Measurements from ENCODE around the gene RPL22.

RPL22 gene

DNA sequence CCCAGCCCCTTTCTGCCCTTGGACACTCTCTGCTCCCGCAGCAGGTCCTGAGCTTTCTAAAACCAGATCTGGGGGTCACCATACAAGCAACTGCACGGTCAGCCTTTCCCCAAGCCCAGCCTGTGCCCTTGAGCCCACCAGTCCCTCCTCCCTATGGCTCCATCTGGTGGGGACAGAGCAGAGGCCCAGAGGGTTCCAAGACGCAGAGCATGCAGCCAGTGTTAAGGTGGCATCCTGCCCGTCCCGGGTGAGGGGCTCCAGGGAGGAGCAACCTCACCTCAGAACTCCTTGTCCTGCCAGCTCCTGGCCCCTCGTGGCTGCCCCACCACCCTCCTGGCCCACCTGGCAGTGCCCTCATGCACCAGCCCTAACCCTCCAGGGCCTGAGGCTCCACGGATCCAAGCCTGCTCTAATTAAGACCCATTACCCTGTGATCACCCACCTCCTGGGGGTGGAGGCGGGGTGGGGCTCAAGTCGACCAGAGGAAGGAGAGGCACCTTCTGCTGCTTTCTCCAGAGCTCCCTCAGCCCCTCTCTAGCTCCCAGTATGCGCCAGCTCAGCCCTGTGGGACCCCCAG, 27.8 kb downstream of the RPL22 start:
- DNase-seq, result no peak

DNA sequence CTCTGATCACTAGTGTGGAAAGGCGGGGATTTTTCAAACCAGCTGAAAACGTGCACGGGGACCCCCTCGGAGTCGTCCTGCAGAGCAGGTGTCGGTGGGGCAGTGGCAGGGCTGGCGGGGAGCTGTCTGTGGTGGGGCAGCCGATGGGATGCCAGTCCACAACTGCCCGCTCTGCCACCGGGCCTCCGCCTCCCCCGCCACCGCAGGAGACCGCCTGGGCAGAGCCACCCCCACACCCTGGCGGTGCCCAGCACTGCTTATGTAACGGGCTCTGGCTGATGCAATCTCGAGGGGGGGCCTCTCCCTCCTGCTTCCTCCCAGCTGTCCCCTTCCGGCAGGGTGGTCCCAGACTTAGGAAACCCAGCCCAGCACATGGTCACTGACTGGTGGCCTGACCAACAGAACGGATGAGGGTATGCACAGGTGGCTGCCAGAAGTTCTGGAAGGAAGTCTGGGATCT, 28.6 kb downstream of the RPL22 start:
- no peak for DNase-seq

DNA sequence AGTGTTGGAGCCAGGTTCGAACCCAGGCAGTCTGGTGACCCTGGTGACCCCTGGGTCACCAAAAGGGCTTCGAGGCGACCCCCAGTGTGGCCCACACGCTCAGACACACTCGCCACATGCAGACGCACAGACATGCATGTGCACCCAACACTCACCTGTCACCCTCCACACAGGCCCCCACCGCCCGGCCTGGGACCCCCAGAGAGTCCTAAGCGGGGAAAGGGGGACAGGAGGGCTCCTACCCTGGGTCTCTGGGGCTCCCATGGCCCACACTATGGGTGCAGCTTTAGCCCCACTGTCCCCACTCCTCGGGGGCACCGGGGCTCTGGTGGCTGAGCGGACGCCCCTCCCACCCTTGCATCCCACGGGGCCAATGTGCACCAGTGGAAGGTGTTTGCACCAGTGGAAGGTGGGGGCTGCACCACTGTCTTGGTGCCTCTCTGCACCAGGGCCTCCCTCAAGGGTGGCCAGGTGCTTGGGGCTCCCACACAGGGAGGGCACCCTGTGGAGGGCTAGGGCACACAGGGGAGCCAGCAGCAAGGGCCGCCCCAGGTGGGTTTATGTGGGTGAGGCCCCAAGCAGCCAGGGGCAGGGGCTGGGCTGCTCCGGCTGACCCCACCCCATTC, 29.2 kb downstream of the RPL22 start:
- DNase-seq, result no peak

DNA sequence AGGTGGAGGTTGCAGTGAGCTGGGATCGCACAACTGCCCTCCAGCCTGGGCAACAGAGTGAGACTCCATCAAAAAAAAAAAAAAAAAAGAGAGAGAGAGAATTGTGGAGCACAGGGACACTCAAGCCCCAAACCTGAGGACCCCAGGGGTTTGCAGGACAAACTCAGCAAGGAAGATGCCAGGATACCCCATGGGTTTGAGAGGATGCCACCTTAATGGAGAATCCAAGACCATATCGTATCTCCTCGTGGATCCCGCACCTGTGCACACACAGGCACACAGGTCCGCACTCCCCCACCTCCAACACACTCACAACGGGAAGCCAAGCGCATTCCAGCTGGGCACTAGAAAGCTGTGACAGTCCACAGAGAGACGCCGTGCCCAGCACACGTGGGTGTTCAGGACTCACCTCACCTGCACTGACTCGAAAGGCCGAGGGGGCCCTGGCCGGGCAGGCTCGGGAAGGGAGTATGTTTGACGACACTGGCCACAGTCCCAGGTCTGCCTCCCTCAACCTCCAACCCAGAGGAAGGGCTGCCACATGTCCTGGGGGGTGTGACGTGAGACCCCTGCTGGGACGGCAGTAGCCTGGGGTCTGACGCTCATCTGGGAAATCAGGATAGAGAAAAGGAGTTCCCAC, 30.3 kb downstream of the RPL22 start:
- DNase-seq, result no peak

DNA sequence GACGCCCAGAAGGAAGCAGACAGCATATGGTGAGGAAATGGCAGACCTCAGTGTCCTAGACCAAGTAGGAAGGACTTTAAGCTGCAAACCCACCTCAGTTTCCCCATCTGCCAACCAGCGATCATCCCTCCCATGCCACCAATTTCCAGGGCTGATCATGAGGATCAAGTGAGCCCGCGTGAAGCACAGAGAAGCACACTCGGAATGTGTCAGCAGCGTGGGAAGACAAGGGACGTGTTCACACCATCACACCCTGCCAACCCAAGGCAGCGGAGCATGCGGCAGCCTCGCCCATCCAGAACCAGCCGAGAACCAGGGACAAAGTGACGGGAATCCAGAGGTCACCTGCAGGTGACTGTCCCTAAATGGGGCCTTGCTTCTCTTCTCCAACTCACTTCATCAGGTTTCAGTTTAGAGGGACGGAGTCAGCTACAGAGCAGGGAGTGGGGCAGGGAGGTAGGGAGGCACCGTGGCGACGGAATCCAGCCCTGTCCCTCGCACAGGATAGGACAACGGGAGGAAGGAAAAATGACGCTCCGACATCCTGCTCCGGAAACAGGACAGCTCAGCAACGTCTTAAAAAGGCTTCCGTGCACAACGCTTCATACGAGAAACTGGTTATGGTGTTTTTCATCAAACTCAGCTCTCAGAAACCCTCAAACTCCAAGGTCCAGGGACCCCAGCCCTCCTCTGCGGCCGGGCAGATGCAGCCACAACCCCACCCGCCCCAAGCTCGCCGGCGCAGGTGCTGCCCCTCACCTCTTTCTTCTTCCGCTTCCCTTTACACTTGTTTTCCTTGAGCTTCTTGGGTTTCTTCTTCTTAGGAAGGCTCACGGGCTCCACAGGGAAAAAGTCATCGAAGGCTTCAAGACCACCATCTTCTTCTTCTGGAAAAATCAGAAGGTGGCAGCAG, 31.7 kb downstream of the RPL22 start:
- DNase-seq, result no peak

DNA sequence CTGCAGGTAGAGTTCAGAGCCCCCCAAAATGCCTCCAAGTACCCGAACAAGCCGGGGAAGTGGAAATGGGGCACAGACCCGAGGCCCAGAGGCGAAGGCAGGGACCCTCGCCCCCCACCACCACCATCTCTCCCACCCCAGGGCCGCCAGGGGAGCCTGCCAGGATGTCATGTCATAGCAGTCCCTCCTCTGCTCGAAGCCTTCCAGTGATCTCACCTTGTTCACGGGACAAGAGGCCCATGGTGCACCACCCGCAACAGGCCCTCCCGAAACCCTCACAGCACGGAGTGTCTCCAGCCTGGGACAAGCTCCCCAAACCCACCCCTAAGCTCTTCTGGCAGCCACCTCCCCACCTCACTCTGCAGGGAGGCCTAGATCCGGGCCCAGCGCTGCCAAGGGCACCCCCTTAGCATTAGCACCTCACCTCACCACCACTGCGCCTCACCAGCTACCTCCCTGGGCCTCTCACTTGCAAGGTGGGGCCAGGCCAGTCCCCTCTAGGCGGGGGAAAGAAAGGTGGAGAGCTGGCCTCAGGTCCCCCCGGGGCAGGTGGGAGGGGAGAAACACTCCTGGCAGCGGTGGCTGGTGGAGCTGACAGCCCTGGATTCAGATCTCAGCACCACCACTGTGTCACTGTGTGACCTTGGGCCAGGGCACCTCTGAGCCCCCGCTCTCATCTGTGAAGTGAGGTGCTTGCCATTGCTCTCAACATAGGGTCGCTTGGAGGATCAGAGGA, 32.6 kb downstream of the RPL22 start:
- no peak for DNase-seq

DNA sequence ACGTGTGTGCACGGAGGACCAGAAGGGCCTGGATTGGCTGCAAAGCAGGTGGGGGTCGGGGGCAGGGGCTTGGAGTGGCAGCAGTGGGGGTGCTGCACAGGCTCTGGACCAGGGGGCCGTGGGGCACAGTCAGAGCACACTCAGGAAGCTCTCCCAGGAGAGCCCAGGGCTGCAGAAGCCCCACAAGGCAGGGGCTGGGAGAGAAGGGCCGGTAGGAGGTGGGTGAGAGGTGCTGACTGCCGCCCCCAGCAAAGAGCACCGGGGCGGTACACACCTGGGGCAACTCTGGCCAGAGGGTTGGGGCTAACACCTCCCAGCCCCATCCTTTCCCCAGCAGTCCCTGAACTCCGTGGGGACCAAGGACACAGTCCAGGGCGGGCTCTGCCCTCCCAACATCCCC, 33.2 kb downstream of the RPL22 start:
- no peak for DNase-seq

DNA sequence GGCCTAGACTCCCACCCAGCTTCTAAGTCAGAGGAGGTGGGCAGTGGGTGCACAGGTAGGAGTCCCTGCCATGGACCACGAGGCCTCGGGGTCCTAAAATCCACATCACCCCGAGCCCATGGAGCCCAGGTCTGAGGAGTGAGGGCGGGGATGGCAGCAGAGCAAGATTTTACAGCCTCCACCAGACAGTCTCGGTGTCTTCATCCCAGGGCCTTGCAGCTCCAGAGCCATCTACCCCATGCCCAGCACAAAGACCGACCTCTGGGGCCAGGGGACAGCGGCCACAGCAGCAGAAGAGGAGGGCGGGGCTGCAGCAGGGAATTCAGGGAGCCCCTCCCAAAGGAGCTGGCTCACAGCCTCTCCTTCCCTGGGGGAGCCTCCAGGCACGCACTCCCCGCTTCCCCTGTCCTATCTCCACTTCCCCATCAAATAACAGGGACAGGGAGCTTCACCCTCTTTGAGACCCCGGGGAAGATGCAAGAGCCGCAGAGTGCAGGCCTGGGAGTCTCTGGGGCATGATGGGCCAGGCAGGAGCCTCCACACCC, 33.9 kb downstream of the RPL22 start:
- DNase-seq, result no peak

DNA sequence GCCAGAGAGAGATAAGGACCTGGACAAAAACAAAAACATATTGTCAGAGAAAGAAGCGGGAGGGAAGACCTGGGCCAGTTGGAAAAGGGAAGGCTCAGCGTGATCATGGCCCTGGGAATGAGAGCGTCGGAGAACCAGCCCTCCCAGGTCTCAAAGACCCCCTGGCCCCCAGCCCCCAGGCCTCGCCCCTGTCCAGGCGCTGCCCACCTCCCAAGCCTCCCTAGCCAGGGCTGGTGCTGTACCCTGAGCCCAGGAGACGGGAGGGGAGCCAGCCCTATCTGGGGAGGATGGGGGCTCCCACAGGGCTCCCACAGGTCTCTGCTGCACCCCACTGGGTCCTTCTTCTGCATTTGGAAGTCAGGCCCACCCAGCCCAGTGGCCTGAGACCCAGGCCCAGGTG, 34.4 kb downstream of the RPL22 start:
- DNase-seq, result no peak

DNA sequence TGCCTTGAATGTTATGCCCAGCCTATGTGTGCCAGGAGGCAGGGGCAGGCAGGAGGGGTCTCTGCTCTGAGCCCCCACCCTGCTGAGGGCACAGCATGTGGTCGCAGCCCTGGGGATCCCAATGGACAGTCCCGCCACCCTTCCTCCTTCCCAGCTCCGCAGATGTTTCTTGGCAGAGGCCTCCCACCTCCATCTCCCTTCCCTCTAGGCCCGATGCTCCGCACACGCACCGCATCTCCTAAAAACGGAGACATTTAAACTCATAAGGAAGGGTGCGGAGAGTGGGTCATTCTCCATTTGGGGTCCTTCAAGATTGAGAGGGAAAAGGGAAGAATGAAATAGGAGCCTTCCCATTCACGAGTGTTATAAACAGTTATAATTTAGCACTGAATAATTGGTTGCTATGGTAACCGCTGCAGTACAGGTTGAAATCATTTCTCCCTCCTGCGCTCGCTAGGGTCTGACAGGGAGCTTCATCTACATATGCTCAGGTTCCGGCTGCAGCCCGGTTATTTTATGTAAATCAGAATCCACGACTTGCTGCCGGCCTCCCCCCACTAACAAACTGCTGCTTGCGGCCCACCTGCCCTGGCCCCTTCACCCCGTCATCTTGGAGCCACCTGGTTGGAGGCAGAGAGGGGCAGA, 35.3 kb downstream of the RPL22 start:
- no peak for DNase-seq

DNA sequence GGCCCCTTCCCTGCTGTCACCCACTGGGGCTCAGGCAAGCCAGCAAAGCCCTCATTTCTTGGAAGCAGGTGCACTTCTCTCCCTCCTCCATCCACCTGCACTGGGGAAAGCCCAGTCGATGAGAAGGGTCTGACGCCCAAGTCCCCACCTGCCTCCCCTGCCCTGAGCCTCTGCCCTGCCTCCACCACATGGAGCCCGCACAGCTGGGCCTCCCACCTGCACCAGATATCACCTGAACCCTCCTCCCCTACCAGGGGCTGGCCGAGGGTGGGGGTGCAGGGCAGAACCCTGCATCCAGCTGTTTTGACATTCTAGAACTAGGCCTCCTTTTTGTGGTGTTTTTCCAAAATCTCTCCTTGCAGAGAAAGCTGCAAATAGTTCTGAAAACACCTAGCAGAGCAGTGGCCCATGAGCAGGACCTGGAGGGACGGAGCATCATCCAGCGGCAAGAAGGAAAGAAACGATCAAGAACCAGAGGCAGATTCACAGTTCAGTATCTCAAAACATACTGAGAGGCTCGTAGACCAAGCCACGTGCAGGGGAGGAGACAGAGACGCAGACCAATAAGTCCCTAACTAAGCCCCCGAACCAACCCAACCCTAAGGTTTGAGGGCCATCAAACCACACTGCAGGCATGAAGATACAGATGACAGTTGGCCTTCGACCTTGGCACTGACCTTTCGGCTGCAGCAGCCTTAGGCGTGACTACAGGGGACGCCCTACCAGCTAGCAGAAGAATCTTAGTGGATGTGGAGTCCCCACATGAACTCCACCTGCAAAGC, 36.0 kb downstream of the RPL22 start:
- no peak for DNase-seq

DNA sequence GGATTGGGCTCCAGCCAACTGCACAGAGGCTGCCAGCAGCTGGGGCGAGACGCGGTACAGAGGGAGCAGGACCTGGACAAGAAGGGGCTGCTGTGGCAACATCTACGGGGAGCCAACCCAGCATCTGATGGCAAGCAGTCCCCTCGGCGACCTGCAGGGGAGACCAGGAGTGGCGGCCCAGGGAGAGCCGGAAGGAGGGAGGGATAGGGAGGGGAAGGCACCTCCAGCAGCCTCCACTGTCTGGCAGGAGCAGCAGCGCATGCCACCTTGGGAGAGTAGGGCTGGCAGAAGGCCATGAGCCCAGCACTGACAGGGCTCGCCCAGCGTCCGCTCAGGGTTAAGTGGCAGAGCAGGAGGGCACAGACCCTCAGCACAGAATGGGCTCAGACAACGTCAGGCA, 36.6 kb downstream of the RPL22 start:
- no peak for DNase-seq

DNA sequence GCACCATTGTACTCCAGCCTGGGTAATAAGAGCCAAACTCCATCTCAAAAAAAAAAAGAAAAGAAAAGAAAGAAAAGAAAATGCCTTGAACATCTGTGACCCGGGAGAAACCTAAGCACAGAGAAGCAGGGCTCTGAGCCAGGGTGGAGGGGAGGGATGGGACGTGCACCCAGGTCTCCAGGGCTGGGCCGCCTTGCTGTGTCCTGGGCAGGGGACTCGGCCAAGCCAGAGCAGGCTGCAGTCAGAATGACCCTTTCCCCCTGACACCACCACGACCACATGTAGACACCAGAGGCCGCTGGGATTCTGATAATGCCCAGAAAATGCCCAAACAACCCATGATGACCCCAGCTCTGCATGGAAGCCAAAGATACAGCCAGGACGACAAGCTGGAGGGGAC, 37.1 kb downstream of the RPL22 start:
- no peak for DNase-seq

DNA sequence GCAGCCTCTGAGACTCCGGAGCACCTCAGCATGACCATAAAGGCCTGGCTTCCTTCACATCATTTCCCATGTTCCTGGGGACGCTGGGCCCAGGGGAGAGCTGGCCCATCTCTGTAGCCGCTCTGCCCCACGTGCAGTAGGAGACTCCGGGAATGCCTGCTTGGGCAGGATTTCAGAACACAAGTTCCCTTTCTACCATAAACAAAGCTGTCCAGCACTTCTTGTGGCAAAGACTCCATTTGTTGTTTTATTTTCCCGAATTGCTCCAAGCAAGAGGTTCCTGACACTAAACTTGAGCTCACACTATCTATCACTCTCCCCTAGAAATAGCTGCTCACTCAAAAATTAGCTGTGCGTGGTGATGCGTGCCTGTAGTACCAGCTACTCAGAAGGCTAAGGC, 41.2 kb downstream of the RPL22 start:
- no peak for DNase-seq

DNA sequence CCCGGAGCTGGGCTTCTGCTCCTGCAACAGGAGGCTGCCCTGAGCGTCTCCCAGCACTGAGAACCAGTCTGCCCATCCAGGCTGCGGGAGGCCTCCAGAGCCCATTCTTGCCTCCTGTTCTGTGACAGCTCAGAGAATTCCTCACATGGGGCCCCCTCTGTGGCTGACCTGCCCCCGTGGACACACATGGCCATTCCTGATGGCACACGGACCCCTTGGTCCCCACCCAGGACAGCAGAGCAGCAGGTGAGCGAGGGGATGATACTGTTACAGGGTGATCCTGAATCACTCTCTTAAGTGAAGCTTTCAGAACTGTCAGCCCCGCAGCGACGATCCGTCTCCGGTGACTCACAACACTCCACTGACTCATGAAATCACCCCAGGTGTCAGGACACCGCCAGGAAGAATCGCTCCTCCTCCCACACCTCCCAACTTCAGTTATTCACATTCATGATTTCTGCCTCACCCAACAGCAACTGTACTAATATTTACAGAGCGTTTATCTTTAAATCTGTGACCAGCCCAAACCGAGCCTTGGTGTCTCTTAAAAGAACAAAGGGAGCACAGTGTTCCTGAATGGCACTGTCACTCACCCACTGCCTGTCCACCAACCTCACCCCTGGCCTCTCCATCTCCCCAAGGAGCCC, 41.7 kb downstream of the RPL22 start:
- no peak for DNase-seq

DNA sequence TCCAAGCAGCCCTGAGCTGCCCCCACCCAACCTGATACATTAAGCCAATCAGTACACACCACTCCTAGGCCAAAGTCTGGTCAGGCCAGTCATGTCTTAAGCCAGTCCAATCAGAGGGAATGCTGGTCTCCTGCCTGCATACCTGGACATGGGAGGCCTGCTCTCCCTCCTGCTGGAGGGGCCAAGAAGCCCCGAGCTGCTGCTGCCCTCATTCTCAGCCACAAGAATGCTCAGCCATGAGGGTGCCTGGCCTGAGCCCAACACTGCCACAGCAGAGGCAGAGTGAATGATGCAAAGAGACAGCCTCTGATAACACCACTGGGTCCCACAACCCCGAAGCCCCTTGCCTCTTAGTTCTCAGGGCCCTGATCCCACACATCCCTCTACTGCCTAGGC, 42.3 kb downstream of the RPL22 start:
- no peak for DNase-seq

DNA sequence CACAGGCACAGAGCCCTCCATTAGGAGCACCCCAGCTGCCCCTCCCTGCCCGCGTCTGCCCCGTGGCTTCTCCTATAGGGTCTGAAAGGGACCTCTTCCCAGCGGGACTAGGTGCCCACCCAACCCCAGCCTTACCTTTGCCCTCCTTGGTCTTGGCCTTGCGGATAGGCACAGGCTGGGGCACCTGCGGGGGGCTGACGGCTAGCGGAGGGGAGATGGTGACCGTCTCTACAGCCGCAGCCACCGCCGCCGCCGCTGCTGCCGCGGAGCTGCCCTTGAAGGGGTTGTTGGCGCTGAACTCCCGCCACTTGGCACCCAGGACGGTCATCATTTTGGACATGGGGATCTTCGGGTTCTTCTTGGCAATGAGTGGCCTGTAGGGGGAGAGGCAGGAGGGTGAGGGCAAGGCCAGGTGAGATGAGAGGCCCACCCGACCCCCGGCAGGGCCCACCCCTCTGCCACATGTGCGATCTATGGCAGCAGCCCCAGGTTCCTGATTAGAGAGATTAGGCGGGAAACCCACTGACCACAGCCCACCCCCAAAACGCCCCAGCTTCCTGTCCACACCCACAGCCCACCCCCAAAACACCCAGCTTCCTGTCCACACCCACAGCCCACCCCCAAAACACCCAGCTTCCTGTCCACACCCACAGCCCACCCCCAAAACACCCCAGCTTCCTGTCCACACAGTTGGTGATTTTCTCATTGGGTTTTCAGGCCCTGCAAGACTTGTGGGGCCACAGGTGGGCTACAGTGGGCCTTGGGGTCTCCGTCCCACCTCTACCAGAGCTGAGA, 44.7 kb downstream of the RPL22 start:
- DNase-seq, result no peak

DNA sequence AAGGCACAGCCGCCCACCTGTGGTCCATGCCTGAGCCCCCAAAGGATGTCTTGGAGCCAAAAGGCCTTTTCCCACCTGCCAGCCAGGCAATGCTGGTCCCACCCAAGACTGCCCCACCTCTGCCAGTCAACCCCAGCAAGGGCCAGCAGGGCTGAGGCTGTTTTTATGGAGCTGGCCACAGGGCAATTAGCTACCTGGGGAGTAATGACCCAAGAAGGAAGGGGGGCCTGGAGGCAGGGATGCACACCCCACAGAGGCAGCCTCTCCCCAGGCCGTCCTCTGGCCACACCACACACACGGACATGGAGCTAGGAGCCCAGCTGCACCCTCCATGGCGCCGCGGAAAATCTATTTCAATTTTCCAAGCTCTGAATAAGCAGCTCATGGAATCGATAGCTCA, 46.5 kb downstream of the RPL22 start:
- DNase-seq, result no peak

DNA sequence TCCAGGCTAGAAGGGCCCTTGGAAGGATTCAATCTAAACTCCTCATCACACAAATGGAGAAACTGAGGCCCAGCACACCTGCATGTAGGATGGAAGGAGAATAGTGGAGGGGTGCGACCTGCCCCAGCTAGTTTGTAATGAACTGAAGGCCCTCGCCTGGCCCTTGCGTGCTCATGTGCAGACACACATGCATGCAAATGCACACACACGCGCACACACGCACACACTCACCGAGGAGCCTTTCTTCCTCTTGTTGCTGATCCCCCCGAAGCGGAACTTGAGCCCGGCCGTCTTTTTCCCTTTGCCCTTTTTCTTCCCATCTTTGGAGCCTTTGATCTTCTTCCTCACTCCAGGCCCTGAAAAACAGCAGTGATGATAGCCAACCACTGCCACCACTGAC, 47.2 kb downstream of the RPL22 start:
- DNase-seq, result no peak
